ENCODE results near the gene RPS6KC1. TPM values are rescaled to one million over a fixed set of nuclear protein-coding genes. Genes with fewer than 3 reads are reported as not detected.
"Not testable (repeated sequence)": the region's sequence is repeated elsewhere in the genome, so short reads cannot be mapped to it uniquely, and the experiment has no call there.

The RPS6KC1 gene
- total and polyA plus RNA-seq, 2 donors (not counting 1 experiment from before 2014, with no cell fraction given) = 2.4 to 19.0 TPM

GRCh38 chr1:213297021-213297420, 246.0 kb downstream of the RPS6KC1 start:
- intact Hi-C loops (cut with micrococcal nuclease) = no loop called here
- ChIA-PET POLR2A (no interaction called here), CTCF (no interaction called here)
- Histone ChIP-seq H3K4me2 (replicated peaks; ENCODE audit: low read depth, low read length, poor library complexity, severe bottlenecking) (no peak overlapping the region), H3K4me3 (ENCODE audit: control extremely low read depth in 1 of 5, extremely low read depth in 1 of 5, insufficient read depth in 1 of 5, low read depth in 2 of 5, low read length in 4 of 5) (no peak overlapping the region), H3K9ac (ENCODE audit: low read length) (no peak overlapping the region), H3K4me1 (ENCODE audit: control insufficient read depth in 2 of 2, insufficient read depth in 2 of 2, low read length in 2 of 2) (no peaks in the 10 kb centered on the region), H2AFZ (ENCODE audit: insufficient read depth, low read depth, low read length, poor library complexity, severe bottlenecking) (no peak overlapping the region), H3K27ac (ENCODE audit: low read length in 2 of 2) (no peak overlapping the region), H3K36me3 (replicated peaks in 1 of 2; ENCODE audit: control extremely low read depth in 1 of 2, control insufficient read depth in 1 of 2, extremely low read depth in 1 of 2, insufficient read depth in 2 of 2, low read length in 1 of 2) (no peaks in the 10 kb centered on the region), H3K9me3 (ENCODE audit: control extremely low read depth in 1 of 3, control insufficient read depth in 2 of 3, insufficient read depth in 1 of 3, low read length in 2 of 3) (peaks cover 0 to 3% (median 0%) of the 10 kb centered on the region in 3 donors), H3K27me3 (replicated peaks in 1 of 4; ENCODE audit: control extremely low read depth in 1 of 4, control insufficient read depth in 3 of 4, insufficient read depth in 4 of 4, low read length in 3 of 4) (no peaks in the 10 kb centered on the region), H4K20me1 (ENCODE audit: control insufficient read depth, insufficient read depth, low read length, poor library complexity, severe bottlenecking) (no peaks in the 10 kb centered on the region), H3K79me2 (ENCODE audit: control insufficient read depth, insufficient read depth, low read length) (no peaks in the 10 kb centered on the region)
- Mint-ChIP-seq H3K27ac (no peak overlapping the region), H3K4me1 (no peaks in the 10 kb centered on the region), H3K4me3 (no peak overlapping the region), H3K27me3 (no peaks in the 10 kb centered on the region), H3K9me3 (ENCODE audit: insufficient read depth) (peaks cover 5% of the 10 kb centered on the region)
- no peak for DNase-seq
- no peak for TF ChIP-seq EZH2 (IDR thresholded peaks at IDR 0.05; ENCODE audit: borderline replicate concordance, insufficient read depth, low read depth, low read length, poor library complexity, severe bottlenecking)
- TF ChIP-seq, protein P1, sequence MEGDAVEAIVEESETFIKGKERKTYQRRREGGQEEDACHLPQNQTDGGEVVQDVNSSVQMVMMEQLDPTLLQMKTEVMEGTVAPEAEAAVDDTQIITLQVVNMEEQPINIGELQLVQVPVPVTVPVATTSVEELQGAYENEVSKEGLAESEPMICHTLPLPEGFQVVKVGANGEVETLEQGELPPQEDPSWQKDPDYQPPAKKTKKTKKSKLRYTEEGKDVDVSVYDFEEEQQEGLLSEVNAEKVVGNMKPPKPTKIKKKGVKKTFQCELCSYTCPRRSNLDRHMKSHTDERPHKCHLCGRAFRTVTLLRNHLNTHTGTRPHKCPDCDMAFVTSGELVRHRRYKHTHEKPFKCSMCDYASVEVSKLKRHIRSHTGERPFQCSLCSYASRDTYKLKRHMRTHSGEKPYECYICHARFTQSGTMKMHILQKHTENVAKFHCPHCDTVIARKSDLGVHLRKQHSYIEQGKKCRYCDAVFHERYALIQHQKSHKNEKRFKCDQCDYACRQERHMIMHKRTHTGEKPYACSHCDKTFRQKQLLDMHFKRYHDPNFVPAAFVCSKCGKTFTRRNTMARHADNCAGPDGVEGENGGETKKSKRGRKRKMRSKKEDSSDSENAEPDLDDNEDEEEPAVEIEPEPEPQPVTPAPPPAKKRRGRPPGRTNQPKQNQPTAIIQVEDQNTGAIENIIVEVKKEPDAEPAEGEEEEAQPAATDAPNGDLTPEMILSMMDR (IDR thresholded peaks at IDR 0.05) = no peak
- ATAC-seq (ENCODE audit: low read depth) = no peak
- WGBS (ENCODE audit: insufficient coverage) = 94% methylated on average over 5 of the region's 5 CpGs

GRCh38 chr1:213300433-213300832, 249.4 kb downstream of the RPS6KC1 start:
- no peaks in the 10 kb centered on the region for H3K79me2 ChIP-seq (ENCODE audit: control insufficient read depth, insufficient read depth, low read length)
- H3K9me3 Mint-ChIP-seq (ENCODE audit: insufficient read depth) = peaks cover 5% of the 10 kb centered on the region
- no peak for TF ChIP-seq EZH2 (IDR thresholded peaks at IDR 0.05; ENCODE audit: borderline replicate concordance, insufficient read depth, low read depth, low read length, poor library complexity, severe bottlenecking)
- TF ChIP-seq, protein P1 (IDR thresholded peaks at IDR 0.05) = no peak

GRCh38 chr1:213301524-213301923, 250.5 kb downstream of the RPS6KC1 start:
- intact Hi-C loops (cut with micrococcal nuclease); H3K9me3 Mint-ChIP-seq (ENCODE audit: insufficient read depth); H3K4me3 Mint-ChIP-seq; H3K4me1 ChIP-seq (ENCODE audit: control insufficient read depth in 2 of 2, insufficient read depth in 2 of 2, low read length in 2 of 2); DNase-seq; POLR2A ChIA-PET; H3K4me2 ChIP-seq (replicated peaks; ENCODE audit: low read depth, low read length, poor library complexity, severe bottlenecking); H3K27ac ChIP-seq (ENCODE audit: low read length in 2 of 2); H3K4me3 ChIP-seq (ENCODE audit: control extremely low read depth in 1 of 5, extremely low read depth in 1 of 5, insufficient read depth in 1 of 5, low read depth in 2 of 5, low read length in 4 of 5); H3K27me3 Mint-ChIP-seq; H3K79me2 ChIP-seq (ENCODE audit: control insufficient read depth, insufficient read depth, low read length); ATAC-seq (ENCODE audit: low read depth); H4K20me1 ChIP-seq (ENCODE audit: control insufficient read depth, insufficient read depth, low read length, poor library complexity, severe bottlenecking); H2AFZ ChIP-seq (ENCODE audit: insufficient read depth, low read depth, low read length, poor library complexity, severe bottlenecking); H3K27ac Mint-ChIP-seq; H3K4me1 Mint-ChIP-seq; CTCF ChIA-PET; H3K9me3 ChIP-seq (ENCODE audit: control extremely low read depth in 1 of 3, control insufficient read depth in 2 of 3, insufficient read depth in 1 of 3, low read length in 2 of 3); H3K9ac ChIP-seq (ENCODE audit: low read length); H3K36me3 ChIP-seq (replicated peaks in 1 of 2; ENCODE audit: control extremely low read depth in 1 of 2, control insufficient read depth in 1 of 2, extremely low read depth in 1 of 2, insufficient read depth in 2 of 2, low read length in 1 of 2); H3K27me3 ChIP-seq (replicated peaks in 1 of 4; ENCODE audit: control extremely low read depth in 1 of 4, control insufficient read depth in 3 of 4, insufficient read depth in 4 of 4, low read length in 3 of 4): not testable (repeated sequence)
- no CpG with 5 or more reads among the region's 3 CpGs for WGBS (ENCODE audit: insufficient coverage)

More at GRCh38 chr1:213300433-213300832, 249.4 kb downstream of the RPS6KC1 start:
- no peak overlapping the region for H3K4me3 Mint-ChIP-seq
- no peak overlapping the region for H3K27ac Mint-ChIP-seq
- no peaks in the 10 kb centered on the region for H3K27me3 ChIP-seq (replicated peaks in 1 of 4; ENCODE audit: control extremely low read depth in 1 of 4, control insufficient read depth in 3 of 4, insufficient read depth in 4 of 4, low read length in 3 of 4)
- no peaks in the 10 kb centered on the region for H4K20me1 ChIP-seq (ENCODE audit: control insufficient read depth, insufficient read depth, low read length, poor library complexity, severe bottlenecking)
- H3K4me1 ChIP-seq (ENCODE audit: control insufficient read depth in 2 of 2, insufficient read depth in 2 of 2, low read length in 2 of 2) = no peaks in the 10 kb centered on the region
- intact Hi-C loops (cut with micrococcal nuclease) = no loop called here
- H3K27me3 Mint-ChIP-seq = no peaks in the 10 kb centered on the region
- H3K36me3 ChIP-seq (replicated peaks in 1 of 2; ENCODE audit: control extremely low read depth in 1 of 2, control insufficient read depth in 1 of 2, extremely low read depth in 1 of 2, insufficient read depth in 2 of 2, low read length in 1 of 2) = no peaks in the 10 kb centered on the region
- no peak overlapping the region for H3K4me2 ChIP-seq (replicated peaks; ENCODE audit: low read depth, low read length, poor library complexity, severe bottlenecking)
- 78% methylated on average over 3 of the region's 5 CpGs for WGBS (ENCODE audit: insufficient coverage)
- no peak overlapping the region for H3K9ac ChIP-seq (ENCODE audit: low read length)
- ATAC-seq (ENCODE audit: low read depth) (no peak), DNase-seq (no peak)
- H3K9me3 ChIP-seq (ENCODE audit: control extremely low read depth in 1 of 3, control insufficient read depth in 2 of 3, insufficient read depth in 1 of 3, low read length in 2 of 3) = peaks cover 0 to 3% (median 0%) of the 10 kb centered on the region in 3 donors
- H3K4me1 Mint-ChIP-seq = no peaks in the 10 kb centered on the region
- ChIA-PET CTCF (no interaction called here), POLR2A (no interaction called here)
- no peak overlapping the region for H3K27ac ChIP-seq (ENCODE audit: low read length in 2 of 2)
- no peak overlapping the region for H2AFZ ChIP-seq (ENCODE audit: insufficient read depth, low read depth, low read length, poor library complexity, severe bottlenecking)
- no peak overlapping the region for H3K4me3 ChIP-seq (ENCODE audit: control extremely low read depth in 1 of 5, extremely low read depth in 1 of 5, insufficient read depth in 1 of 5, low read depth in 2 of 5, low read length in 4 of 5)
